Right forelimb (tissue), 1 donor: ENCODE results near the gene A1BG.

Source experiments
- DNase-seq: peaks from one replicate; pipeline ENCODE4 v3.0.0-alpha.2; 2018

Gene A1BG, protein sequence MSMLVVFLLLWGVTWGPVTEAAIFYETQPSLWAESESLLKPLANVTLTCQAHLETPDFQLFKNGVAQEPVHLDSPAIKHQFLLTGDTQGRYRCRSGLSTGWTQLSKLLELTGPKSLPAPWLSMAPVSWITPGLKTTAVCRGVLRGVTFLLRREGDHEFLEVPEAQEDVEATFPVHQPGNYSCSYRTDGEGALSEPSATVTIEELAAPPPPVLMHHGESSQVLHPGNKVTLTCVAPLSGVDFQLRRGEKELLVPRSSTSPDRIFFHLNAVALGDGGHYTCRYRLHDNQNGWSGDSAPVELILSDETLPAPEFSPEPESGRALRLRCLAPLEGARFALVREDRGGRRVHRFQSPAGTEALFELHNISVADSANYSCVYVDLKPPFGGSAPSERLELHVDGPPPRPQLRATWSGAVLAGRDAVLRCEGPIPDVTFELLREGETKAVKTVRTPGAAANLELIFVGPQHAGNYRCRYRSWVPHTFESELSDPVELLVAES

DNA sequence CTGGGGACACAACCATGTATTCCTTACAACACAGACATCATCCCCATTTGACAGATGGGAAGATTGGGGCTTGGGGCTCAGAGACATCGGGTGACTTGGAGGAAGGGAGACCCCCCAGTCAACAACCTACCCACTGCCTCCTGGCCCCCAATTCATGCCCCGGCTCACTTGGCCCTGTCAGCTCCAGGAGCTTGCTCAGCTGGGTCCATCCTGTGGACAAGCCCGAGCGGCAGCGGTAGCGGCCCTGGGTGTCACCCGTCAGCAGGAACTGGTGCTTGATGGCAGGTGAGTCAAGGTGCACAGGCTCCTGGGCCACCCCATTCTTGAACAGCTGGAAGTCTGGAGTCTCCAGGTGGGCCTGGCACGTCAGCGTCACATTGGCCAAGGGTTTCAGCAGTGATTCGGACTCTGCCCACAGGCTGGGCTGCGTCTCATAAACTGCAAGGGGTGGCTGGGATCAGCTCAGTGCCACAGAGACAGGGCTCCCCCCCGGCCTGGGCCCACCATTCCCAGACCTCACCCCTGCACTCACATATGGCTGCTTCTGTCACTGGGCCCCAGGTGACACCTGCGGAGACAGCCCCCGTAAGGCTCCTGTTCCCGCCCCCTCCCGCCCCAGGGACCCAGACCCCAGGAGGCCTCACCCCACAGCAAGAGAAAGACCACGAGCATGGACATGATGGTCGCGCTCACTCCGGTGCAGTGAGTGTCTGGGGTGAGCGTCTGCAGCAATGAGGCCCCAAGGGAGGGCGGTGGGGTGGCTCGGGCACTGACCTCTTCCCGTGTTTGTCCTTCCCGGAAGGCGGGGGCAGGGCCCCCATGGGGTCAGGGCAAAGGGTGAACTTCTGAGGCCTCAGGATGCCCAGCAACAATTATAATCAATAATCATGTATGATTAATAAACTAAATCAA is at the start of gene A1BG:
Gene A1BG (minus strand): TSS at position 733 of the 912 bp plus-strand sequence. CDS start 55 bp downstream, at position 678.
- DNase-seq = peak; percentile 30

DNA sequence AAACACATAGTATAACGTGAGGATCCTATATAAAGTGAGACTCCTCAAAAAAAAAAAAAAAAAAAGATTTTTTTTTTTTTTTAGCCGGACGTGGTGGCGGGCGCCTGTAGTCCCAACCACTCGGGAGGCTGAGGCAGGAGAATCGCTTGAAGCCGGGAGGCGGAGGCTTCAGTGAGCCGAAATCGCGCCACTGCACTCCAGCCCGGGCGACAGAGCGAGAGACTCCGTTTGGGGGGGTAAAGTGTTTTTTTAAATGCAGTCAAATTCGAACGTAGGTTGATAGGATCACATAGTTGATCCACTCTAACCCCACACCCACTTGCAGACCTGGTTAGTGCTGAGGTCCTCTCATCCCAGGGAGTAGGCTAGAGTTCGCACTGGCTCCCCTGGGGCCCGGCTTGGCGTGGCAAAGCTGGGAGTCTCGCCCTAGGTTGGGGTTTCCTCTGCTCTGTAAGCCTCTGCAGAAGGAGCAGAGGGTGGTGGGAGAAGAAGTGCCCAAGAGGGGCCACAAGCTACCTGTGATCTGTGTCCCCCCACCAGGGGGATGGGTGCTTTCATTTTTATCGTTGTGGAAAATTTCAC is 48.6 kb upstream of the A1BG start:
- DNase-seq = no peak

DNA sequence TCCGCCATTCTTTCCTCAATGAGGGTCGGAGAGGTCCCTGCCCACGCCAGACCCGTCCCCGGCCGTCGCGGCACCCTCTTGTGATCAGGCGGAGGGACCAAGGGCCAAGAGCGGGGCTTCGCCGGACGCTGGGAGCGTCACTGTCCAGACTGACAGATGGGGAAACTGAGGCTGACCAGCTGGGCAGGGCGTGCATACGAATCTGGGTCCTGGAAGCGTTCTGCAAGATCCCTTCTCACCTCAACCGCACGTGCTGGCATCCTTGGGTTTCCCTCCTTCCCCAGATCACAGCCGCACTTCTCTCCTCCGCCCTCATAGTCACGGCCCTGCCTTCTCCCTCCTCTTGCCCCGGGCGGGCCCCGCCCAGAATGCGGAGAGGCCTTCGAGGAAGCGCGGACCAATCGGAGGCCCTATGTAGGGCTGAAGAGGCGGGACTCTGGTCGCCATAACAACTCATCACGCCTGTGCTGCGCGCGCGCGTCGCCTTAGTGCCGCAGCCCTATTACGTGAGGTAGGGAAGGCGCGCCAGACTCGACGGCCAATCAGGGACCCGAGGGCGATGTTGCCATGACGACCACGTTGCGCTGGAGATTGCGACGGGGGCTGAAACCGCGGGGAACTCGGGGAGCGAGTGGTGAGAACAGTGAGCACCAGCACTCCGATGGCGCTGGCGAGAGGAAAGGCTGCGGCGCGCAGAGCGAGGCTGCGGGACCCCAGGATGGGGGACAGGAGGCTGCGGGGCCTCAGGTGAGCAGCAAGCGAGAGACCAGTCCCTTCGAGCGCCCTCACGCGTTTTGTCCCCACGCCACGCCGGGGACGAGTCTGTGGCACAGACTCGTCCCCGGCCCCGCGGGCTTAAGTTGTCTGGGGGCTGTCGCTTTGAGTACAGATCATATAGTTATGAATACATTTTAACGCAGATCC is 47.9 kb upstream of the A1BG start:
- DNase-seq = peak; percentile 99

DNA sequence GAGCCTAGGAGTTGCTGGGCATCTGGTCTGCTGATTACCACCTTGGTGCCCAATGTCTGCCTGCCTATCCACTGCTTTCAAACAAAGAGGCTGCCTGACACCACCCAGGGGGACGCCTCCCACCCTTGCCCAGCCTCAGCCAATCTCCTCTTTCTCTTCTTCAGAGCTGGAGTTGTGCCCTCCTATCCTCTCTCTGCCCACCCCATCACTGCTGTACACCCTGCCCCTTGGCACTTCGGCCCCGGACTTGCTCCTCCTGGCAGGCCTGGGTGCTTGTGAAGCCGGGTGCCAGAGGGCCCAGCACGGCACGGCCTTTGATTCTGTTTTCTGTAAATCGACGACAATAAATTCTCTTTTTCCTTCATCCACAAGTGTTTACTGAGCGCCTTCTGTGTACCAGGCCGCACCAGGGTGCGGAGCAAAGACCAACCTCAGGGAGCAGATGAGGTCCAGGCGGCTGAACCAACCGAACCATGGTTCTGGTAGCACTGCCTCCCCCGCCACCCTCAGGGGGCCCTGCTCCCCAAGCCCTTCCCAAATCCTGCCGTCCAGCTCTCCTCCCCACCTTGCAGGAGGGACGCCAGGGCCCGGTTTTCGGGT is 47.1 kb upstream of the A1BG start:
- DNase-seq = no peak

DNA sequence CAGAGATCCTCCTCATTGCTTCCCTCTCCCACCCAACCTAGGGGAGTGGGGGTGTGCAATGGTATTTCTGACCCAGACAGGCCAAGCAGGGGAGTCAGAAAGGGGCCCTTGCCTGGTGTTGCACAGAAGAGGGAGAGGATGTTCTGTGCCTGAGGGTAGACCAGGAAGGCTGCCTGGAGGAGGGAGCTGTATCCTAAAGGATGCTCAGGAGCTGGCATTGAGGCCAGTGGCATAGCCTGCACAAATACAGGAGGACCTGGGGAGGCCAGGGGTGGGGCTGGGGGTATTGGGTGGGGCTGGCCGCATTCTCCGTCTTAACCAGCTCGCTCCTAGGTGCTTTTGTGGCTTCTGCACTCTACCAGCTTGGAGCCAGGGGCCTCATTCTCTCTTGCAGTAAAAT is 46.6 kb upstream of the A1BG start:
- DNase-seq = no peak

DNA sequence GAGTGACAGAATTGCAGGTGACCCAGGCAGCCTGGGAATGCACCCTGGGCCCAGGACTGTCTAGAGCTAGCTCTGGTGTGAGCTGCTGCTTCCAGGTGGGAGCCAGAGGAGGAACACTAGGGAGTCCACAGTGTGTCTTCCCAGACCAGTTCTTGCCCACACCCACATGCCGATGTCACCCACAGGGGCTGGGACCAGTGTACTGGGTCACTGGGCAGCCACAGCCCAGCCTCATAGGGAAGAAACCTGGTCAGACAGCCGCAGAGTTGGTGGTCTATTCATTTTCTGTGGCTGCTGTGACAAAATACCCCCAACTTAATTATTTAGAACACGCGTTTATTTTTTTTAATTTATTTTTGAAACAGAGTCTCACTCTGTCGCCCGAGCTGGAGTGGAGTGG is 45.3 kb upstream of the A1BG start:
- no peak for DNase-seq

DNA sequence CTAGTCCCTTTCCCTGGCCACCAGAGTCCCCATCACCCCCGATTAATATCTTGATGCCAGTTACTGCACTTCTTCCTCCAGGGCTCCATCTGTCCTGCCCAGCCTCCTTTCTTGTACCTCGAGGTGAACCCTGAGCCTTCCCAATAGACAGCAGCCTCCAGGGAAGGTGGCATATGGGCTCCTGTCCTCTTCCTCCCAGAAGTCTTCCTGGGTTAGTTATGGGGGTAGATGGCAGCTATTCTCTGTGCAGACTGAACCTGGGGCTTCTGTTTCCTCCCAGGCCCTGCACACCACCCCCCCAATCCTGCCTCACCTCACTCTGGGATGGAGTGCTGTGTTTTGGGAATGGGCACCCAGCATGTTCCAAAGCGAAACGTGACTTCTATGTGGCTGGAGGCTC is 44.8 kb upstream of the A1BG start:
- DNase-seq = no peak

DNA sequence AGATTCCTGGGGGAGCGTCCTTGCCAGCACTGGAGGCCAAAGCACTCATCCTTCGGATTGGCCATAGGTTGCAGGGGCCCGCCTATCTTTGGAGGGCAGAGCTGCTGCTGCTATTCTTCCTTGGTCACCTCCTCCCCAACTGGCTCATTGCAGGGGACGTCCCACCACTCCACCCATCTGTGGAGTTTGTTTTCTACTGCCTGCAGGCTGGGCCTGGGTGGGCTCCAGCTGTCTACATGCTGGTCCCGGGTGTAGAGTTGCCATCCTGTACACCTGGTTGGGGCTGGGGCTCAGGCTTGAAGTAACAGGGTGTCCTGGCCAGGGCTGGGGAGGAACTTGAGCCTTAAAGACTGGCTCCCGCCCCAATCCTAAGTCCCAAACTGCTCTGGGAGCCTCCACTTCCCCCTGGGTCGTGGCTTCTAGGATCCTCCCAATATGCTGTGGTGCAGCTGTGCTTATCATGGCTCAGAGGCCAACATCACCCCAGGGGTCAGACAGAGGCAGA is 44.3 kb upstream of the A1BG start:
- DNase-seq = no peak

DNA sequence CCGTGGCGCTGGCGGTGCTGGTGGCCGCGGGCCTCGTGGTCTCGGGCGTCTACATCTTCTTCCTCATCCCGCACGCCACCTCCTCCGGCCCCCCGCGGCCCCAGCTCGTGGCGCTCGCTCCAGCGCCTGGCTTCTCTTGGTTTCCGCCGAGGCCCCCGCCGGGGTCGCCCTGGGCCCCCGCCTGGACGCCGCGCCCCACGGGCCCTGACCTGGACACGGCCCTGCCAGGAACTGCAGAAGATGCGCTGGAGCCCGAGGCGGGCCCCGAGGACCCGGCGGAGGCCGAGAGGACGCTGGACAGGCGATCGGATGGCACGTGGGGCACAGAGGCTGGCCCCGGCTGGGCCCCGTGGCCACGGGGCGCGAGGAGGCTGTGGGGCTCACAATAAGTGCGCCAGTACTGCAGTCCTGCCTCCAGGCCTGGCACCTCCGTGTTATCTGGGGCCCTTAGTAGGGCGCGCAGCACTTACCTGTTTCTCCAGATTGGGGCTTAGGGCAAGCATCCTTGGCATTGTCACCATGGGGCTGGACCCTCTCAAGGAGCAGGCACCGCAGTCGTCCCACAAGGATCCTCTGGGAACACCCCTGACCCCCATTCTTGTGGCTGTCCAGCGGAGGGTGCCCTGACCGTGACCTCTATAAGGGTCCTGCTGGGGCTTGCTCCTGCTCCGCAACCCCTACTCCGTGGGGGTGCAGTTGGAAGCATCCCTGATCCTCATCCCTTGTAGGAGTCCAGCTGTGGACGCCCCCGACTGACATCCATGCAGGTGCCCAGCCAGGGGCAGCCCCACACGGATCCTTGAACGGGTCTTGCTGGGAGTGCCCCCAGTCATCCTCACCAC is 43.6 kb upstream of the A1BG start:
- DNase-seq = no peak

DNA sequence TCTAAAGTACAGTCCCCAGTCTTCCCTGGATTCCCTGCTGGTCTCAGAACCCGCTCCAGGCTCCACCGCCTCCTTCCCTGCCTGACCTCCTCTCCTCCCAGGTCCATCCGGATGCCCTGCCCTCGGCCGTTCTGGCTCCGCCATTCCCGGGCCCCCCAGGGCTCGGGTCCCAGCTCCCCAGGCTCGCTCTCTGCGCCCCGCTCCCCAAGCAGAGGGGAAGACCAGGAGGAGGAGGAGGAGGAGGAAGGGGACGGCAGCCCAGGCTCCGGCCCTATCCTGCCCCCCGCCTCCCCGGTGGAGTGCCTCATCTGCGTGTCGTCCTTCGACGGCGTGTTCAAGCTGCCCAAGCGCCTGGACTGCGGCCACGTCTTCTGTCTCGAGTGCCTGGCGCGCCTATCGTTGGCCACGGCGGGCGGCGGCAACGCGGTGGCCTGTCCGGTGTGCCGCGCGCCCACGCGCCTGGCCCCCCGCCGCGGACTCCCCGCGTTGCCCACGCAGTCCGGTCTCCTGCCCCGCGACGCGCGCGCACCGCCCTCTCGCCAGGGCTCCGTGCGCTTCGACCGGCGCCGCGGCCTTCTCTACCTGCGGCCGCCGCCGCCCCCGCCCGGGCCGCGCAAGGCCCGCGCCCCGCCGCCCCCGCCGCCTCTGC is 42.8 kb upstream of the A1BG start:
- no peak for DNase-seq

DNA sequence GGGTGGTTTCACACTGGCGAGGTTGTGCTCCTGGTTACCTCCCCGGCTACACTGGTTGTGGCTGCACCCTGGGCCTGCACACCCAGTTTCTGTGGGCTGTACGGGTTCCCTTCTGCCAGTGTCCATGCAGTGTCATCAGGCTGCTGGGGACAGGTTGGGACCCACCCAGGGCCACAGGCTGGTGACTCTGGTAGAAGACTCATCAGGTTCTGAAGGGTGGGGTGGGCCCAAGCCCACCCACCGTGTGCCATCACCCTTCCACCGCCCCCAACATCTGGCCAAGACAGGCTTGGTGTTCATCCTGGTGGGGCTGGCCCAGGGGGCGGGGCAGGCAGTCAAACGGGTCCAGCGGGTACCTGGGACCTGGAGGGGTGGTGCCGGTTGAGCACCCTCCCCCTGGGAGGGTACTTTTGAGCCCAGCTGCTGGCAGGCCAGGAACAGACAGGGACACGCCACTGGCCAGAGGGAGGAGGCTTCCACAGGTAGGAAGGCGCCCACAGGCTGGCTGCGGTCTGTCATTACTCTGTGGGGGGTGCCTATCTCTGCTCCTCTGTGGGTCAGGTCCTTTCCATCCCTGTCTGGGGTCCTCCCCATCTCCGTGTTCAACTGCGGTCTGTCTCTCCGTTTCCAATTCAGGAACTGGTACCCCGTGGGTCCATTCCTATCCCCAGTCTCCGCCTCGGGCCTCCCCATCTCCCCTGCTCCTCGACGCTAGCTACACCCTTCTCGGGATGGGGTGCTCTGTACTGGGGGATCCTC is 42.1 kb upstream of the A1BG start, which contains the start of gene RNF225:
Gene RNF225 (plus strand): TSS at position 437 of the 759 bp plus-strand sequence. CDS start 434 bp downstream, outside the sequence.
- no peak for DNase-seq

DNA sequence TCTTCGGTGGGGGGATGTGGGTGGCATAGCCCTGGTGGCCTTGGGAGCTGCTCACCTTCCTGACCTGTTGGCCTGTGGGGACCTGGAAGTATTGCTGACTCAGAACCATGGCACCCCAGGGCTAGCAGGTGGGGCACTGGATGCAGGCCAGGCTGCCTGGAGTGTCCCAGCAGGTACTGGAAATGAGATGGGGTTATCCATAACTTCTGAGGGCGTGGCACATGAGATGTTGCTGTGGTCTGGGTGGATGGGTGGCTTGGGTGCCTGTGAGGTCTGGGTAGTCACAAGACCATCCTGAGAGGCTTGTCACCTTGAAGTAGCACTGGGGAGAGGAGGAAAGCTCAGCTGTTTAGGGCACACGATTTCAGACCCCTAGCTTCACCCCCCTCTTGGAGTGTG is 41.5 kb upstream of the A1BG start:
- DNase-seq = no peak

DNA sequence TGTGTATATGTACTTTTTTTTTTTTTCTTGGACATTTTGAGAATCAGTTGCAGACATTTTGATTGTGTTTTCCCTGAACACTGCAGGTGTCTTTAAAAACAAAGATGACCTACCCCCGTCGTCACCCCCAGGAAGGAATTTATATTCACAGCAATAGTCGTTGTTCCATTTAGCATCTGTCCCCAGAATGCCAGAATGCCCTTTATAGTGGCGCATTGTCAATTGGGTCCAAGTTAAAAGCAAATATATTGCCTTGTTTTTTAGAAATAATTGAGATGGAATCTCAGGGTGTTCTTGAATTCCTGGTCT is 40.4 kb upstream of the A1BG start:
- DNase-seq = no peak

DNA sequence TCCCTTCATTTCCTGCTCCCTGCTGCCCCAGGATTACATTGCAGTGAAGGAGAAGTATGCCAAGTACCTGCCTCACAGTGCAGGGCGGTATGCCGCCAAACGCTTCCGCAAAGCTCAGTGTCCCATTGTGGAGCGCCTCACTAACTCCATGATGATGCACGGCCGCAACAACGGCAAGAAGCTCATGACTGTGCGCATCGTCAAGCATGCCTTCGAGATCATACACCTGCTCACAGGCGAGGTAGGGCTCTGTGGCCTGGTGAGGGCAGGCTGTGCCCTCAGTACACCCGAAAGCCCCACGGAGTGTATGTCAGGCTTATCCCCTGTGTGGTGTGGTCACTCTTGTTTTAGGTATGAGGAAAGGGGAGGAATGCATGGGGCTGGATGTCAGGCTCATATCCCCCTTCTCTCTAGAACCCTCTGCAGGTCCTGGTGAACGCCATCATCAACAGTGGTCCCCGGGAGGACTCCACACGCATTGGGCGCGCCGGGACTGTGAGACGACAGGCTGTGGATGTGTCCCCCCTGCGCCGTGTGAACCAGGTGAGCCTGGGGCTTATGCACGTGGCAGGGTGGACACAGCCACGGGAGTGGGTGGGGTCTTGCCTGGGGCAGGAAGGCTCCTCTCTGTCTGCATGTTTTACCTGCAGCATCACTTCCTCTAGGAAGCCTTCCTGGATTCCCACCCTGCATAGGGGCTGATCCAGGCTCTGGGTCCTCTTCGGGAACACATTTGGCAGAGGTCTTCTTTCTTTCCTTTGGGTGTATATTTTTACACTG is 39.8 kb upstream of the A1BG start:
- DNase-seq = no peak

DNA sequence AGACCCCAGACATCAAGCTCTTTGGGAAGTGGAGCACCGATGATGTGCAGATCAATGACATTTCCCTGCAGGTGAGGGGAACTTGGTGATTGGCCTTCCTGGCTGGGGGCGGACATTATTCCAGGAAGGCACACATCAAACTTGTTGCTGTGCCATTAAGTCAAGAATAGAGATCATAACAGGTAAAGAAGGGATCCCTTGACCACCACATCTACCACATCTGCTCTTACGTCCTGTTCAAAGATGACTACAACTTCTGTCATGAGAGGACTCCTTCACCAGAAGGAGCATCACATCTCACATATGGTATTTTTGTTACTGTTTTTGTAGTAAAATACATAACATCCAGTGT is 34.9 kb upstream of the A1BG start:
- no peak for DNase-seq

DNA sequence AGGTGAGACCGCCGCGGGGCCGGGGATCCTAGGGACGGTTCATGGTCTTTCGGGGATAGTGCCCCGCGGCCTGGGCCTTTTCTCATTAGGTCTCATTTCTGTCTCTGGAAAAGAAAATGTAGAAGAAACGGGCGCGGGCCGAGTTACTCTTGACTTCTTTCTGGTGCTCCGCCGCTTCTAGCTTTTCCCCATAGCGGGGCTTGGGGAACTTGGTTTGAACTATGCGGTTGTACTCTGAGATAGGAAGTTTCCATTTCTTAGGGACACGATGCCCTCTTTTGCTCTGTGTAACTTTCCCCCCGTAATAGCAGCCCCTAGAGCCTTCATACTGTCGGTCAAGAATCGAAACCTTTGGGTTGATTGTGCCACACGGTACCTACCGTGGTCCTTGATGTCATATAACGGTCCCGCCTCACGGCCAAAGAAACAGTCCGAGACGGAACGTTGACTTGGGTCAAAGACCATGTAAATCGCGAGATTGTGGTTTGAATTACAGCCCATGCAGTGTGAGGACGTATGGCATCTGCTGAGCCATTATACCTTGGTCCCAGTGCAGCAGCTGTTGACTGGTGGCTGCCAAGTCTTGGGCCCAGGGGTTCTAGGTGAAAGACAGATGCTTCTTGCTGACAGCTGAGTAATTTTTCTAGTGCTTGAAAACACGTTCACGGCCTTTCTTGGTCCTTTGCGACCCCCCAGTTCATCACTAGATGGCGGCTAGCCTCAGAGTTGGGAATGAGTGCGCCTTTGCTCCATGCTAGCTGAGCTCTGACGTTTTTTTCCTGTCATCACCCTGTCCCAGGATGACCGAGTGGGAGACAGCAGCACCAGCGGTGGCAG is 34.3 kb upstream of the A1BG start:
- DNase-seq = no peak

DNA sequence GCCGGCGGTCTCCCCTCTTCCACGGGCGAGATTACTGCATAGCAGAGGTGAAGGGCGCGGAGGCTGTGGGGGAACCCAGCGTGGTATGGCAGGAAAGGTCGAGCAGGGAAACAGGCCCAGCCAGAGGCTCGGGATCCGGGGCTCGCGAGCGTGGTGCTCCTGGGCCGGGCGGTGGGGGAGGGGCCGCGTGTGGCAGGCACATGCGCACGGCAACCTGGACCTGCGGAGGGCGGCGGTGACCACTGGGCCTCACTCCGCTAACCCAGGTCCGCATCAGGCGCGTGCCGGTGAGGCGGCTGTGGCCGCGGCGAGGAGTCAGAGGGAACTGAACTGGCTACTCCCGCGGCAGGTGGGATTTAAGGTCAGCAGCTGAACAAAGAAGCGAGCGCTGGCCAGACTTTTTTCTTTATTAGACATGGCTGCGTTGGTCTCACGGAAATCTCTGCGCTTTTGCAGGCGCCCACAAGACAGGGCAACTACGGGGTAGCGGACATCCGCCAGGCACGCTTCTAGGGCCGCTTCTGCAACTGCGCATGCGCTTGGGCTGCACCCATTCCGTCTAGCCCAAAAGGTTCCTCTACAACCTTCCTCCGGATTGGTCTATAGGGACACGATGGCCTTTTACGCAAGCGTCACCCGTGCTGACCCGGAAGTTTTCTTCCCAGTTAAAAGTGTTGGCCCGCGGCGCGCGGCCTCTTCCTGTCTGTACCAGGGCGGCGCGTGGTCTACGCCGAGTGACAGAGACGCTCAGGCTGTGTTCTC is 33.5 kb upstream of the A1BG start, which contains the start of gene RPS5:
Gene RPS5 (plus strand): TSS at position 694 of the 762 bp plus-strand sequence. CDS start 869 bp downstream, outside the sequence.
- peak; percentile 95 for DNase-seq
